Cerebellar nuclear complex (tissue), 1 donor: ENCODE results near the gene SMARCA2.

Experiments used
- DNase-seq, 2 experiments: peaks; one replicate each; lab custom pipeline; 2025; lab: John Stamatoyannopoulos, UW

The SMARCA2 gene

GRCh38 chr9:2014696-2015580 lies at the start of gene SMARCA2:
Gene SMARCA2 (plus strand): TSS chr9:2015347. CDS start chr9:2029023, 13,676 bp downstream.
- peak; percentile 78 to 96 for DNase-seq

- no peak for DNase-seq
These were observed 48.3 kb upstream of the SMARCA2 start for GRCh38 chr9:1966725-1967366.

GRCh38 chr9:1969160-1969559 lies 46.0 kb upstream of the SMARCA2 start:
- no peak for DNase-seq

GRCh38 chr9:1969898-1970297 lies 45.2 kb upstream of the SMARCA2 start:
- DNase-seq: no peak

- DNase-seq: no peak
These were observed 42.5 kb upstream of the SMARCA2 start for GRCh38 chr9:1972672-1973071.

GRCh38 chr9:1977026-1977425 lies 38.1 kb upstream of the SMARCA2 start:
- no peak for DNase-seq

- no peak for DNase-seq
These were observed 36.2 kb upstream of the SMARCA2 start for GRCh38 chr9:1978941-1979340.

GRCh38 chr9:1979741-1980367 lies 35.3 kb upstream of the SMARCA2 start:
- DNase-seq: no peak

- DNase-seq: no peak
These were observed 34.8 kb upstream of the SMARCA2 start for GRCh38 chr9:1980387-1980786.

GRCh38 chr9:1982074-1982473 lies 33.1 kb upstream of the SMARCA2 start:
- no peak for DNase-seq

- no peak for DNase-seq
These were observed 28.8 kb upstream of the SMARCA2 start for GRCh38 chr9:1986341-1986740.

GRCh38 chr9:1989500-1989899 lies 25.6 kb upstream of the SMARCA2 start:
- no peak for DNase-seq

GRCh38 chr9:1994180-1994579 lies 21.0 kb upstream of the SMARCA2 start:
- DNase-seq: no peak

GRCh38 chr9:1995084-1995483 lies 20.1 kb upstream of the SMARCA2 start:
- DNase-seq: no peak

GRCh38 chr9:1996156-1996555 lies 19.0 kb upstream of the SMARCA2 start:
- DNase-seq: no peak

- DNase-seq: no peak
These were observed 17.5 kb upstream of the SMARCA2 start for GRCh38 chr9:1997646-1998045.

GRCh38 chr9:1998111-1998510 lies 17.0 kb upstream of the SMARCA2 start:
- DNase-seq: no peak

GRCh38 chr9:2000314-2000713 lies 14.8 kb upstream of the SMARCA2 start:
- DNase-seq: no peak

GRCh38 chr9:2008372-2008771 lies 6.8 kb upstream of the SMARCA2 start:
- no peak for DNase-seq

- DNase-seq: no peak
These were observed 2.8 kb upstream of the SMARCA2 start for GRCh38 chr9:2012347-2012746.

GRCh38 chr9:2013743-2014475 lies 1.2 kb upstream of the SMARCA2 start:
- DNase-seq: no peak
